Hematopoietic multipotent progenitor cell treated with erythropoietin and hydrocortisone succinate and interleukin-3 and kit ligand, for 15 days (in vitro differentiated cells): Measurements from ENCODE around the gene RIPK1.
"Not testable (repeated sequence)": the region's sequence is repeated elsewhere in the genome, so short reads cannot be mapped to it uniquely, and the experiment has no call there.

ENCODE experiments used
- DNase-seq: peaks from one replicate; pipeline ENCODE4 v3.0.0-alpha.2; 2015; ENCODE audit warnings: low spot score

The RIPK1 gene

GRCh38 chr6:3045777-3046176 is 22.5 kb upstream of the RIPK1 start:
- no peak for DNase-seq

GRCh38 chr6:3046295-3046694 is 22.0 kb upstream of the RIPK1 start:
- DNase-seq, result no peak

- DNase-seq, result not testable (repeated sequence)
Observed at GRCh38 chr6:3048009-3048408, 20.3 kb upstream of the RIPK1 start.

- DNase-seq, result no peak
Observed at GRCh38 chr6:3052481-3053230, 15.6 kb upstream of the RIPK1 start.

GRCh38 chr6:3053231-3053508 is 15.1 kb upstream of the RIPK1 start:
- DNase-seq, result no peak

GRCh38 chr6:3054229-3055157 is 13.8 kb upstream of the RIPK1 start:
- DNase-seq, result peak; percentile 50

GRCh38 chr6:3055158-3055499 is 13.2 kb upstream of the RIPK1 start:
- DNase-seq, result not testable (repeated sequence)

- no peak for DNase-seq
Observed at GRCh38 chr6:3057063-3057770, 11.1 kb upstream of the RIPK1 start.

GRCh38 chr6:3058957-3059356 is 9.3 kb upstream of the RIPK1 start:
- no peak for DNase-seq

- not testable (repeated sequence) for DNase-seq
Observed at GRCh38 chr6:3060092-3060491, 8.2 kb upstream of the RIPK1 start.

GRCh38 chr6:3061501-3061941 is 6.8 kb upstream of the RIPK1 start:
- DNase-seq, result no peak

- not testable (repeated sequence) for DNase-seq
Observed at GRCh38 chr6:3063340-3063732, 5.0 kb upstream of the RIPK1 start.

- DNase-seq, result peak; percentile 84
Observed at GRCh38 chr6:3063733-3064700, 4.3 kb upstream of the RIPK1 start.

GRCh38 chr6:3071568-3071967 is 3.3 kb downstream of the RIPK1 start:
- no peak for DNase-seq

- DNase-seq, result no peak
Observed at GRCh38 chr6:3072798-3073197, 4.5 kb downstream of the RIPK1 start.

GRCh38 chr6:3073382-3073781 is 5.1 kb downstream of the RIPK1 start:
- no peak for DNase-seq

GRCh38 chr6:3075772-3076113 is 7.4 kb downstream of the RIPK1 start:
- no peak for DNase-seq

- DNase-seq, result no peak
Observed at GRCh38 chr6:3076320-3076719, 8.0 kb downstream of the RIPK1 start.

GRCh38 chr6:3077430-3077829 is 9.1 kb downstream of the RIPK1 start:
- no peak for DNase-seq

GRCh38 chr6:3078952-3079351 is 10.7 kb downstream of the RIPK1 start:
- not testable (repeated sequence) for DNase-seq

- DNase-seq, result no peak
Observed at GRCh38 chr6:3079682-3080081, 11.4 kb downstream of the RIPK1 start.

GRCh38 chr6:3081960-3082359 is 13.7 kb downstream of the RIPK1 start:
- DNase-seq, result no peak
